A549 (cell line): ENCODE measurements around the gene ZBTB8OS.
"Not testable (repeated sequence)": the region's sequence is repeated elsewhere in the genome, so short reads cannot be mapped to it uniquely, and the experiment has no call there.

Experiments used
- CHD2 ChIP-seq: fragments of 150-350 bp; IDR thresholded peaks from 2 replicates; pipeline ENCODE4 v1.6.1; 2014; ENCODE audit warnings: low read length; ENCODE audit not compliant: partially characterized antibody
- EP300 ChIP-seq, 2 experiments: fragments of >200 bp; sonication (Bioruptor Twin); formaldehyde crosslinking; IDR thresholded peaks; 2 replicates in 1 of 2; 3 replicates in 1 of 2; pipeline ENCODE4 v1.6.1; 2016 to 2017
- HEYL ChIP-seq: fragments of 250-450 bp; sonication (Bioruptor Pico); IDR thresholded peaks from 2 replicates; pipeline ENCODE4 v1.8.0; 2021; ENCODE audit warnings: mild to moderate bottlenecking, moderate library complexity
- MAFK ChIP-seq: fragments of 450-650 bp; IDR thresholded peaks from 2 replicates; pipeline ENCODE4 v1.6.1; 2014; ENCODE audit not compliant: partially characterized antibody
- MYC ChIP-seq: IDR thresholded peaks from 2 replicates; pipeline ENCODE4 v1.6.1; 2012; ENCODE audit warnings: mild to moderate bottlenecking, inconsistent platforms, low read length, improper control_type of control experiment, borderline replicate concordance
- PHF8 ChIP-seq: fragments of 200-600 bp; sonication (generic); IDR thresholded peaks from 2 replicates; pipeline ENCODE4 v1.6.1; 2016; ENCODE audit warnings: low read depth, mild to moderate bottlenecking, antibody characterized with exemption, moderate library complexity, borderline replicate concordance
- POLR2A ChIP-seq: IDR thresholded peaks from 2 replicates; pipeline ENCODE4 v1.6.1; 2012; ENCODE audit warnings: mild to moderate bottlenecking, low read length
- RFX5 ChIP-seq: fragments of 450-650 bp; IDR thresholded peaks from 2 replicates; pipeline ENCODE4 v1.7.1; 2014; ENCODE audit warnings: antibody characterized with exemption, mild to moderate bottlenecking, moderate library complexity
- SREBF2 ChIP-seq: fragments of 450-650 bp; IDR thresholded peaks from 2 replicates; pipeline ENCODE4 v1.6.1; 2014; ENCODE audit warnings: mild to moderate bottlenecking, moderate library complexity
- ZFP36 ChIP-seq: fragments of 450-650 bp; IDR thresholded peaks from 2 replicates; pipeline ENCODE4 v1.6.1; 2014; ENCODE audit warnings: borderline replicate concordance; ENCODE audit not compliant: partially characterized antibody
- TF ChIP-seq, protein P1 (sequence below): fragments of 200-600 bp; sonication (generic); IDR thresholded peaks from 2 replicates; pipeline ENCODE4 v1.6.1; 2016; ENCODE audit warnings: antibody characterized with exemption, mild to moderate bottlenecking, moderate library complexity
- TF ChIP-seq, protein P2 (sequence below): fragments of >200 bp; sonication (Bioruptor Twin); formaldehyde crosslinking; IDR thresholded peaks from 3 replicates; pipeline ENCODE4 v1.5.1; 2016
- TF ChIP-seq, protein P3 (sequence below): IDR thresholded peaks from 2 replicates; pipeline ENCODE4 v1.6.1; 2012

DNA sequence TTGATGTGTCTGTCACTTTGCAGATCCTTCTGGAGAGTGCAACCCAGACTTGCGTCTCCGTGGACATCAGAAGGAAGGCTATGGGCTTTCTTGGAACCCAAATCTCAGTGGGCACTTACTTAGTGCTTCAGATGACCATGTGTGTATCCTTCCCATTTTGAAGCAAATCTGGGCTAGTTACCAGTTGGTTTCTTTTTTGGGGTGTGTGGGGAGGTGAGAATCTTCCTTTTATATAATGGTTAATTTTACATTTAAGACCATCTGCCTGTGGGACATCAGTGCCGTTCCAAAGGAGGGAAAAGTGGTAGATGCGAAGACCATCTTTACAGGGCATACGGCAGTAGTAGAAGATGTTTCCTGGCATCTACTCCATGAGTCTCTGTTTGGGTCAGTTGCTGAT is 18.4 kb upstream of the ZBTB8OS start:
- not testable (repeated sequence) for TF ChIP-seq POLR2A; EP300 (IDR thresholded peaks at IDR 0.05); ZFP36; SREBF2; PHF8; CHD2; HEYL; MYC; MAFK; RFX5
- TF ChIP-seq, protein P1, sequence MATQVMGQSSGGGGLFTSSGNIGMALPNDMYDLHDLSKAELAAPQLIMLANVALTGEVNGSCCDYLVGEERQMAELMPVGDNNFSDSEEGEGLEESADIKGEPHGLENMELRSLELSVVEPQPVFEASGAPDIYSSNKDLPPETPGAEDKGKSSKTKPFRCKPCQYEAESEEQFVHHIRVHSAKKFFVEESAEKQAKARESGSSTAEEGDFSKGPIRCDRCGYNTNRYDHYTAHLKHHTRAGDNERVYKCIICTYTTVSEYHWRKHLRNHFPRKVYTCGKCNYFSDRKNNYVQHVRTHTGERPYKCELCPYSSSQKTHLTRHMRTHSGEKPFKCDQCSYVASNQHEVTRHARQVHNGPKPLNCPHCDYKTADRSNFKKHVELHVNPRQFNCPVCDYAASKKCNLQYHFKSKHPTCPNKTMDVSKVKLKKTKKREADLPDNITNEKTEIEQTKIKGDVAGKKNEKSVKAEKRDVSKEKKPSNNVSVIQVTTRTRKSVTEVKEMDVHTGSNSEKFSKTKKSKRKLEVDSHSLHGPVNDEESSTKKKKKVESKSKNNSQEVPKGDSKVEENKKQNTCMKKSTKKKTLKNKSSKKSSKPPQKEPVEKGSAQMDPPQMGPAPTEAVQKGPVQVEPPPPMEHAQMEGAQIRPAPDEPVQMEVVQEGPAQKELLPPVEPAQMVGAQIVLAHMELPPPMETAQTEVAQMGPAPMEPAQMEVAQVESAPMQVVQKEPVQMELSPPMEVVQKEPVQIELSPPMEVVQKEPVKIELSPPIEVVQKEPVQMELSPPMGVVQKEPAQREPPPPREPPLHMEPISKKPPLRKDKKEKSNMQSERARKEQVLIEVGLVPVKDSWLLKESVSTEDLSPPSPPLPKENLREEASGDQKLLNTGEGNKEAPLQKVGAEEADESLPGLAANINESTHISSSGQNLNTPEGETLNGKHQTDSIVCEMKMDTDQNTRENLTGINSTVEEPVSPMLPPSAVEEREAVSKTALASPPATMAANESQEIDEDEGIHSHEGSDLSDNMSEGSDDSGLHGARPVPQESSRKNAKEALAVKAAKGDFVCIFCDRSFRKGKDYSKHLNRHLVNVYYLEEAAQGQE, result not testable (repeated sequence)
- TF ChIP-seq, protein P2, sequence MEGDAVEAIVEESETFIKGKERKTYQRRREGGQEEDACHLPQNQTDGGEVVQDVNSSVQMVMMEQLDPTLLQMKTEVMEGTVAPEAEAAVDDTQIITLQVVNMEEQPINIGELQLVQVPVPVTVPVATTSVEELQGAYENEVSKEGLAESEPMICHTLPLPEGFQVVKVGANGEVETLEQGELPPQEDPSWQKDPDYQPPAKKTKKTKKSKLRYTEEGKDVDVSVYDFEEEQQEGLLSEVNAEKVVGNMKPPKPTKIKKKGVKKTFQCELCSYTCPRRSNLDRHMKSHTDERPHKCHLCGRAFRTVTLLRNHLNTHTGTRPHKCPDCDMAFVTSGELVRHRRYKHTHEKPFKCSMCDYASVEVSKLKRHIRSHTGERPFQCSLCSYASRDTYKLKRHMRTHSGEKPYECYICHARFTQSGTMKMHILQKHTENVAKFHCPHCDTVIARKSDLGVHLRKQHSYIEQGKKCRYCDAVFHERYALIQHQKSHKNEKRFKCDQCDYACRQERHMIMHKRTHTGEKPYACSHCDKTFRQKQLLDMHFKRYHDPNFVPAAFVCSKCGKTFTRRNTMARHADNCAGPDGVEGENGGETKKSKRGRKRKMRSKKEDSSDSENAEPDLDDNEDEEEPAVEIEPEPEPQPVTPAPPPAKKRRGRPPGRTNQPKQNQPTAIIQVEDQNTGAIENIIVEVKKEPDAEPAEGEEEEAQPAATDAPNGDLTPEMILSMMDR, result not testable (repeated sequence)
- TF ChIP-seq, protein P3, sequence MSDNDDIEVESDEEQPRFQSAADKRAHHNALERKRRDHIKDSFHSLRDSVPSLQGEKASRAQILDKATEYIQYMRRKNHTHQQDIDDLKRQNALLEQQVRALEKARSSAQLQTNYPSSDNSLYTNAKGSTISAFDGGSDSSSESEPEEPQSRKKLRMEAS, result not testable (repeated sequence)
